ENCODE data around the gene USH2A. TPM values are rescaled to one million over a fixed set of nuclear protein-coding genes. Genes with fewer than 3 reads are reported as not detected.

Gene USH2A
- total RNA-seq, 1 donor from 2014 or later: not detected

DNA sequence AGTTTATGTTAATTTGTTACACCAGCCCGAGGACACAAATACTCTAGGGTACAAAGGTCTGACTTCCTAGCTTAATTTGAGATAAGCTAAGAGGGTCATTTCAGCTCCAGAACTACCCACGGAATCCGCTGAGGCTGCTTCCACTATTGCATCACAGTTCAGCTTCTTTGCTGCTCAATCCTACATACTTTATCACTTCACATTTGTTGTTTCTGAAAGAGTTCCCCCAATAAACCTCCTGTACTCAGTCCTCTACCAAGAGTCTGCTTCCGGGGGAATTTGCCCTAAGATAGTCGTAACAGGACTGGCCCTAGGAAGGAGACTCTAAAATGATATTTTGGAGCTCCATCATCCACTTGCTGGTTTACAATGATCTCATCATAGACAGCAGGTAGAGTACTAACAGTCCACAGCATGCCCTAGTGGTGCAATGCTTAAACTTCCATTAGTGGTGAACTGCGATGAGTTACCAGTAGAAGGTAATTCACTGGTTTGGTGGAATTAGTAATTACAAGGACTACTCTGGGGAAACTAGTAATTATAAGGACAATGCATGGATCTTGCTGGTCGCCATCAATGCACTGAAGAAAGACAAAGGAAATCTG is 229.3 kb downstream of the USH2A start:
- TF ChIP-seq, protein P1, sequence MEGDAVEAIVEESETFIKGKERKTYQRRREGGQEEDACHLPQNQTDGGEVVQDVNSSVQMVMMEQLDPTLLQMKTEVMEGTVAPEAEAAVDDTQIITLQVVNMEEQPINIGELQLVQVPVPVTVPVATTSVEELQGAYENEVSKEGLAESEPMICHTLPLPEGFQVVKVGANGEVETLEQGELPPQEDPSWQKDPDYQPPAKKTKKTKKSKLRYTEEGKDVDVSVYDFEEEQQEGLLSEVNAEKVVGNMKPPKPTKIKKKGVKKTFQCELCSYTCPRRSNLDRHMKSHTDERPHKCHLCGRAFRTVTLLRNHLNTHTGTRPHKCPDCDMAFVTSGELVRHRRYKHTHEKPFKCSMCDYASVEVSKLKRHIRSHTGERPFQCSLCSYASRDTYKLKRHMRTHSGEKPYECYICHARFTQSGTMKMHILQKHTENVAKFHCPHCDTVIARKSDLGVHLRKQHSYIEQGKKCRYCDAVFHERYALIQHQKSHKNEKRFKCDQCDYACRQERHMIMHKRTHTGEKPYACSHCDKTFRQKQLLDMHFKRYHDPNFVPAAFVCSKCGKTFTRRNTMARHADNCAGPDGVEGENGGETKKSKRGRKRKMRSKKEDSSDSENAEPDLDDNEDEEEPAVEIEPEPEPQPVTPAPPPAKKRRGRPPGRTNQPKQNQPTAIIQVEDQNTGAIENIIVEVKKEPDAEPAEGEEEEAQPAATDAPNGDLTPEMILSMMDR (IDR thresholded peaks at IDR 0.05): no peak
- H3K4me1 ChIP-seq: no peaks in the 10 kb centered on the region
- H3K27me3 ChIP-seq (ENCODE audit: low read depth): no peaks in the 10 kb centered on the region
- H3K27ac ChIP-seq: no peak overlapping the region
- no peak for ATAC-seq
- no peak for DNase-seq
- H3K4me3 ChIP-seq: no peak overlapping the region
- no peaks in the 10 kb centered on the region for H3K36me3 ChIP-seq
- intact Hi-C loops (cut with DNase I): no loop called here
- H3K9me3 ChIP-seq: no peaks in the 10 kb centered on the region

DNA sequence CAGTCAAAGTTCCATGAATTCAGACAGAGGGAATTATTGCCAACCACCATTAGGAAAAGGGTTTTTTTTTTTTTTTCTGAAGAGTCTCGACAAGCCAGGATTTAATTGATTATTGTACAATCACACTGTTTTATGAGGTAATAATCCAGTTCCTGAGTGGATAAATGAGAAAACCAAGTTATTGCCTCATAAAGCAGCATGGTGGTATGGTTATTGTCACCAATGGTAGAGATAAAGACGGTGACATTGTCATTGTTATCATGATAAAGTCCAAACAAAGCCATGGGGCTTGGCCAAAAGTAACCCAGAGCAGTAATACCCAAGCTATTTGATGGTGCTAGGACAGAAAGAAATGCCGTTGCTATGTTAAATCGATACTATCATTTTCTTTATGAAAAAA is 232.8 kb downstream of the USH2A start:
- Histone ChIP-seq H3K27me3 (ENCODE audit: low read depth) (no peaks in the 10 kb centered on the region), H3K9me3 (no peaks in the 10 kb centered on the region), H3K4me1 (no peaks in the 10 kb centered on the region), H3K27ac (no peak overlapping the region), H3K36me3 (no peaks in the 10 kb centered on the region), H3K4me3 (no peak overlapping the region)
- DNase-seq (no peak), ATAC-seq (no peak)
- TF ChIP-seq, protein P1 (IDR thresholded peaks at IDR 0.05): no peak
- intact Hi-C loops (cut with DNase I): no loop called here

DNA sequence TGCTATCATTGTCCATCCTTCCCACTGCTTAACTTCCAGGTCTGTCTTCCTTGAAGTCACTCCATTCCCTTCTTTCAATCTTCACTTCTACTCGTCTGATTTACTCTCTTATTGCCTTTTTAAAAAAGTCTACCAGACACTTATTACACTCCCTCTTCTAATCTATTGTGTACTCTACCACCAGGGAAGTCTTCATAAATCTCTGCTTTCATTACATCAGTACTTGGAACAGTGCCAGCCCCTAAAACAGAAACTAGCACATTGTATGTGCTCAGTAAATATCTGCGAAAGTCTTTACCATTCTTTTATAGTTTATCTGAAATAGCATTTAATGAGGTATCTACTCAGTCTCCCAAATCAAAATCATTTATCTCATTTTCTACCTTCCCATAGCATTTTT is 236.4 kb downstream of the USH2A start:
- Histone ChIP-seq H3K9me3 (no peaks in the 10 kb centered on the region), H3K27me3 (ENCODE audit: low read depth) (no peaks in the 10 kb centered on the region), H3K27ac (no peak overlapping the region), H3K4me3 (no peak overlapping the region), H3K4me1 (no peaks in the 10 kb centered on the region), H3K36me3 (no peaks in the 10 kb centered on the region)
- intact Hi-C loops (cut with DNase I): no loop called here
- TF ChIP-seq, protein P1 (IDR thresholded peaks at IDR 0.05): no peak
- DNase-seq (no peak), ATAC-seq (no peak)

DNA sequence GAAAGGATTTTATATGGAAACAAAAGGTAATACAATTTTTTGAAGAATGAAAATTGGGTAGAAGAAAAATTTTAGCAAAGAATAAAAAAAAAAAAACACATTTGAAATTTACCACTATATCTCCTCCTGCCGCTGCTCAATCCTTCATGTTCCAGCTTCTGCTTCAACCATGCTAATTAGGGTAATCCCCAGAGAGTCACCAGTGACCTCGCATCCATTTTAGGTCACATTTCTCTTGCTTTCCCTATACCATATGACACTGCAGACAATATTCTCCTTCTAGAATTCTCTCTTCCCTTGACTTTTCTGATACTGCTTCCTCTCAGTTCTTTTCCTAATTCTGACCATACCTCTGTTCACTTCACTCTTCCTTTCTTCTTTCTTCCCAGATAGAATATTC is 237.1 kb downstream of the USH2A start:
- no peaks in the 10 kb centered on the region for H3K4me1 ChIP-seq
- no peaks in the 10 kb centered on the region for H3K9me3 ChIP-seq

DNA sequence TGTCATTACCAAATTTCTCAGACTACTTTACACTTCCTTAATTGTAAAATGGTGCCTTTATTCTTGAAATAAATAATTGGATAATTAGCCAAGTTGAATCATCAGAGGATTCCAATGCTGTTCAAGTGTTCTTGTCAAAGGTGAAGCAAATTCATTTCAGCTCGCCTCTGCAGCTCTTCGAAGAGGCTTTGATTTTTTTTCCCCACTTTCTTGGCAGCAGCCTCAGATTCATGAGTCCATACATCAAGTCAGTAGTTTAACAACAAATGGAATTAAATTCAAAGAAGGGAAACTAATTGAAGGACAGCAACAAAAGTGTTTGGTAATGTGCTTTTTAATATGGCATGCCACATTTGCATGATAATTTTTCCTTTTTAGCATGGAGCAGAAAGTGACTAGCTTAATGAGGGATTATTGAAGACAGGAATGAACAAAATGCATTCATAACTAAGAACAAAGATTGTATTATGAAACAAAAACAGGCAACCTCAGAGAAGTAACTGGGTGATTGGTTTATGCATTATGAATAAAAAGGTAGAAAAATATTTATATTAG is 239.0 kb downstream of the USH2A start:
- ATAC-seq (no peak), DNase-seq (no peak)
- H3K4me1 ChIP-seq: no peaks in the 10 kb centered on the region
- no peaks in the 10 kb centered on the region for H3K9me3 ChIP-seq
- no peaks in the 10 kb centered on the region for H3K27me3 ChIP-seq (ENCODE audit: low read depth)
- H3K27ac ChIP-seq: no peak overlapping the region
- TF ChIP-seq, protein P1 (IDR thresholded peaks at IDR 0.05): no peak
- H3K4me3 ChIP-seq: no peak overlapping the region
- intact Hi-C loops (cut with DNase I): no loop called here
- H3K36me3 ChIP-seq: no peaks in the 10 kb centered on the region

More for the DNA sequence above, 237.1 kb downstream of the USH2A start:
- H3K36me3 ChIP-seq: no peaks in the 10 kb centered on the region
- H3K4me3 ChIP-seq: no peak overlapping the region
- ATAC-seq (no peak), DNase-seq (no peak)
- TF ChIP-seq, protein P1 (IDR thresholded peaks at IDR 0.05): no peak
- no peaks in the 10 kb centered on the region for H3K27me3 ChIP-seq (ENCODE audit: low read depth)
- intact Hi-C loops (cut with DNase I): no loop called here
- no peak overlapping the region for H3K27ac ChIP-seq

Measured in lower lobe of right lung (tissue), 2 donors.